Erythroblast (primary cell): ENCODE measurements around the gene PRR5.

Source experiments
- GATA1 ChIP-seq: IDR thresholded peaks from 2 replicates; pipeline ENCODE4 v1.6.1; 2011; ENCODE audit warnings: low read depth, mild to moderate bottlenecking, control low read depth, low read length, moderate library complexity
- POLR2A ChIP-seq: IDR thresholded peaks from 2 replicates; pipeline ENCODE4 v1.6.1; 2011; ENCODE audit warnings: mild to moderate bottlenecking, low read length

- TF ChIP-seq POLR2A, result no peak
- TF ChIP-seq GATA1, result no peak
Measured at GRCh38 chr22:44710474-44711240, 8.7 kb downstream of the PRR5 start.
